Mesenteric fat pad (tissue), 1 donor: Measurements from ENCODE around the gene NEO1. TPM values are rescaled to one million over a fixed set of nuclear protein-coding genes. Genes with fewer than 3 reads are reported as not detected.

Source experiments
- DNase-seq: peaks from one replicate; pipeline ENCODE4 v3.0.0-alpha.2; 2020; ENCODE audit warnings: low spot score
- total RNA-seq: library from RNA; stranded (reverse); fragmentation: NEBNext Ultra II Directional; extraction: Animal tissue kit (Norgen Biotek cat#: 25700); gene quantifications from one replicate; pipeline ENCODE4 v1.2.1, GENCODE V29; 2021
- donor health status: DM: yes; HTN: yes; CAD: no.

NEO1 gene
- total RNA-seq, 1 donor from 2014 or later: 12.7 TPM

- DNase-seq: no peak
These were observed 23.0 kb downstream of the NEO1 start for GRCh38 chr15:73075160-73075859.

- no peak for DNase-seq
These were observed 26.0 kb downstream of the NEO1 start for GRCh38 chr15:73078291-73078690.

GRCh38 chr15:73078722-73079121 is 26.5 kb downstream of the NEO1 start:
- DNase-seq: no peak

GRCh38 chr15:73079565-73079964 is 27.3 kb downstream of the NEO1 start:
- DNase-seq: no peak

GRCh38 chr15:73081321-73081958 is 29.2 kb downstream of the NEO1 start:
- no peak for DNase-seq

GRCh38 chr15:73082812-73083211 is 30.5 kb downstream of the NEO1 start:
- DNase-seq: no peak

- DNase-seq: no peak
These were observed 34.8 kb downstream of the NEO1 start for GRCh38 chr15:73087098-73087497.

GRCh38 chr15:73105064-73105463 is 52.8 kb downstream of the NEO1 start:
- DNase-seq: no peak

GRCh38 chr15:73108676-73109075 is 56.4 kb downstream of the NEO1 start:
- DNase-seq: no peak

- DNase-seq: no peak
These were observed 57.5 kb downstream of the NEO1 start for GRCh38 chr15:73109765-73110164.

GRCh38 chr15:73110201-73110600 is 57.9 kb downstream of the NEO1 start:
- DNase-seq: no peak

- DNase-seq: no peak
These were observed 61.8 kb downstream of the NEO1 start for GRCh38 chr15:73114064-73114463.

- no peak for DNase-seq
These were observed 63.9 kb downstream of the NEO1 start for GRCh38 chr15:73116164-73116563.

GRCh38 chr15:73118055-73118454 is 65.8 kb downstream of the NEO1 start:
- DNase-seq: no peak

GRCh38 chr15:73119478-73119877 is 67.2 kb downstream of the NEO1 start:
- DNase-seq: no peak

- no peak for DNase-seq
These were observed 68.0 kb downstream of the NEO1 start for GRCh38 chr15:73120269-73120668.

GRCh38 chr15:73125219-73125618 is 73.0 kb downstream of the NEO1 start:
- DNase-seq: no peak

- no peak for DNase-seq
These were observed 75.2 kb downstream of the NEO1 start for GRCh38 chr15:73127302-73127936.

- DNase-seq: no peak
These were observed 78.6 kb downstream of the NEO1 start for GRCh38 chr15:73130830-73131229.

GRCh38 chr15:73134196-73134595 is 81.9 kb downstream of the NEO1 start:
- no peak for DNase-seq

- no peak for DNase-seq
These were observed 86.9 kb downstream of the NEO1 start for GRCh38 chr15:73139041-73139743.
